GM21825 (cell line): ENCODE results near the gene CDON.

Experiments used
- ATAC-seq: cut with Tn5 transposase; IDR thresholded peaks from one replicate; pipeline ENCODE4 v1.9.1; 2021; ENCODE audit warnings: mild to moderate bottlenecking, moderate library complexity; ENCODE audit not compliant: unreplicated experiment

The CDON gene, protein sequence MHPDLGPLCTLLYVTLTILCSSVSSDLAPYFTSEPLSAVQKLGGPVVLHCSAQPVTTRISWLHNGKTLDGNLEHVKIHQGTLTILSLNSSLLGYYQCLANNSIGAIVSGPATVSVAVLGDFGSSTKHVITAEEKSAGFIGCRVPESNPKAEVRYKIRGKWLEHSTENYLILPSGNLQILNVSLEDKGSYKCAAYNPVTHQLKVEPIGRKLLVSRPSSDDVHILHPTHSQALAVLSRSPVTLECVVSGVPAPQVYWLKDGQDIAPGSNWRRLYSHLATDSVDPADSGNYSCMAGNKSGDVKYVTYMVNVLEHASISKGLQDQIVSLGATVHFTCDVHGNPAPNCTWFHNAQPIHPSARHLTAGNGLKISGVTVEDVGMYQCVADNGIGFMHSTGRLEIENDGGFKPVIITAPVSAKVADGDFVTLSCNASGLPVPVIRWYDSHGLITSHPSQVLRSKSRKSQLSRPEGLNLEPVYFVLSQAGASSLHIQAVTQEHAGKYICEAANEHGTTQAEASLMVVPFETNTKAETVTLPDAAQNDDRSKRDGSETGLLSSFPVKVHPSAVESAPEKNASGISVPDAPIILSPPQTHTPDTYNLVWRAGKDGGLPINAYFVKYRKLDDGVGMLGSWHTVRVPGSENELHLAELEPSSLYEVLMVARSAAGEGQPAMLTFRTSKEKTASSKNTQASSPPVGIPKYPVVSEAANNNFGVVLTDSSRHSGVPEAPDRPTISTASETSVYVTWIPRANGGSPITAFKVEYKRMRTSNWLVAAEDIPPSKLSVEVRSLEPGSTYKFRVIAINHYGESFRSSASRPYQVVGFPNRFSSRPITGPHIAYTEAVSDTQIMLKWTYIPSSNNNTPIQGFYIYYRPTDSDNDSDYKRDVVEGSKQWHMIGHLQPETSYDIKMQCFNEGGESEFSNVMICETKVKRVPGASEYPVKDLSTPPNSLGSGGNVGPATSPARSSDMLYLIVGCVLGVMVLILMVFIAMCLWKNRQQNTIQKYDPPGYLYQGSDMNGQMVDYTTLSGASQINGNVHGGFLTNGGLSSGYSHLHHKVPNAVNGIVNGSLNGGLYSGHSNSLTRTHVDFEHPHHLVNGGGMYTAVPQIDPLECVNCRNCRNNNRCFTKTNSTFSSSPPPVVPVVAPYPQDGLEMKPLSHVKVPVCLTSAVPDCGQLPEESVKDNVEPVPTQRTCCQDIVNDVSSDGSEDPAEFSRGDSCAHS (N-terminal part only)

DNA sequence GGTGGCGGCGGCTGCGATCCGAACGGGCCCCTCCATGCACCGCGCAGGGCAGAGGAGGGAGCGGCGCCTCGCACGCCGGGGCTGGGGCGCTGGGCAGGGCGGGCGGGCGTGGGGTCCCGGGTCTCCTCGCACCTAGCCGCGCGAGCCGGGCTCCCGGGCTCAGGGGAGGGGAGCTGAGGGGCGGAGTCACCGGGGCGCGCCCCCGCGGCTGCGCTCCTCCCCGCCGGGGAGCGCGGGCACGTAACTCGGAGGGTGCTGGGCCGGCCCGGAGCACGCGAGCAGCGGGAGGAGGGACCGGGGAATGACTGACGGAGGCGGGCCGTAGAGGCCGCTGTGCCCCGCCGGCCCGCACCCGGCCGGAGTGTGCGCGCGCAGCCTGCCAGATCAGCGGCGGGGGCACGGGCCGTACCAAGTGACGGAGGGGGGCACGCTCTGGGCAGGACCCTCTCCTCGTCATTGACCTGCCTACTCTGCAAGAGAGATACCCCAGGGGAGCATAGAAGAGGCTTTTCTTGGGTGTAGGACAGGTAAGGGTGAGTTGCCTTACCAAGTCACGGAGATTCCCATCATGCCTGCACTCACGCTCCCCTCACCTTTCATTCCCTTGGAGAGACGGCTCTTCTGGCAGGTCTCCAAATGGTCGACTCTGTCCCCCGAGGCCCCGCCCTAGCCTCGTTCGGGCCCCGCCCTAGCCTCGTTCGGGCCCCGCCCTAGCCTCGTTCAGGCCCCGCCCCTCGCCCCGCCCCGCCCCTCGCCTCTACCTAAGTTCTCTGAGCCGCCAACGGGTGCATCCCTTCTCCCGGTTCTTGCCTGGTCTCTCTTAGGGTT, at the start of gene CDON:
CDON (minus strand) TSS at position 188 of the 828 bp plus-strand sequence. CDS start 39,390 bp downstream, outside the sequence.
- peak; percentile 95 for ATAC-seq

DNA sequence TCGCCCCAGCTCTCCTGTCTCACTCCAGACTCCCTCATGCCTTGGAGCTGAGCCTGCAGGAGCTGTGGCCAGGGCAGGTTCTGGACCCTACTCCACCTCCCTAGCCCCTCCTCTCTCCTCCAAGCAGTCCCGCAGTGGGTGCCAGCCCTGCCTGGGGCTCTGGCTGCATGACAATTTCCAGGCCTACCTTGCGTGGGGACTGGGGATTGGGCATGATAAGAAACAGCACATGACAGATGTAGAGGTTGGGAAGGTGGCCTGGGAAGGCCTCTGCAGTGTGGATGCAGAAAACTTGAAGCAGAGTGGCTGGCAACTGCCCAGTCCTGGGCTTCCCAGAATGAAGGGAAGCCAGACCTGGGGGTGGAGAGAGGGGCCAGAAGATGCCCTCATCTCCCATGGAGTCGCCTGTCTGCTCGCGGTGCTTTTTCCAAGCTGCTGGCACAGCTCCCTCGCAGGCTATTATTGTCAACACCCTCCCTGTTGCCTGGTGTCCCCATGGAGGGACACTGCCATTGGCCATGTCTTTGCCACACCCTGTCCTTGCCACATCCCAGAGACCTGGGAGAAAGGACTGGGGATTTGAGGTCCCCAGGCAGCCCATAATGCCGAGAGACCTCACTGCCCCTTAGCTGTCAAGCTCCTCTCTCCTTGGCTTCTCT, 48.9 kb upstream of the CDON start:
- ATAC-seq, result no peak

DNA sequence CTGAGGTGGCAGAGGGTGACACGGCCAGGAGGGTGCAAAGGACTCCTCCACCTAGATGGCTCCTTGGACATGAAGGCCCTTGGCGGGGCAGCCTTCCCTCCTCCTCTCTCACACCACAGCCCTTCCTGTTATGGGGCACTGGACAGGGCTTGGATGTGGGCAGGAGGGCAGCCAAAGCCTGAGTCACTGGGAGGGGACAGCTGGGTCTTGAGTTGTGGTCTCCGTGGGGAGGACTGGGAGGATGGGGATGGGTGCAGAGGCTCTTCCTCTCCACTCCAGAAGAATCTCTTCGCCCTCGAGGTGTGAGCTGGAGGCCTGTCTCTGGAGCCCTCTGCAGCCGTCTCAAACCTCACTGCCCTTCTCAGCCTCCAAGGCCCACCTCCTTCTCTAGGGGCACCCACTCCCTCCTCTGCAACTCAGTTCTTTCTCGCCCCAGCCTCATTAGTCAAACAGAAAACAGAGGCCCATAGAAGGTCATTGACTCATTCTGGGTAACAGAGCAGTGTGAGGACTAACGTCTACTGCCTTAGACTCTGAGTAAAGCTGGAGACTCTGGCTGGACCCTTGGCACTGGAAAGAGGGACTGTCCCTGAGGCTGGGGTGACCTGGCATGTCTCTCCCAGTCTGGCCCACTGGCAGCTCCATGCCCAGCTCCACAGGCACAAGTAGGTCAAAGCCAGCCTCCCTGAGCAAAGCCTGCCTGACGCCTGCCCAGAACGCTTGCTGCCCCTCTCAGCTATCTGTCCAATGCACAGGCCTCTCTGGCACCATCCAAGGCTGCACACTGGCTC, 47.5 kb upstream of the CDON start:
- no peak for ATAC-seq

DNA sequence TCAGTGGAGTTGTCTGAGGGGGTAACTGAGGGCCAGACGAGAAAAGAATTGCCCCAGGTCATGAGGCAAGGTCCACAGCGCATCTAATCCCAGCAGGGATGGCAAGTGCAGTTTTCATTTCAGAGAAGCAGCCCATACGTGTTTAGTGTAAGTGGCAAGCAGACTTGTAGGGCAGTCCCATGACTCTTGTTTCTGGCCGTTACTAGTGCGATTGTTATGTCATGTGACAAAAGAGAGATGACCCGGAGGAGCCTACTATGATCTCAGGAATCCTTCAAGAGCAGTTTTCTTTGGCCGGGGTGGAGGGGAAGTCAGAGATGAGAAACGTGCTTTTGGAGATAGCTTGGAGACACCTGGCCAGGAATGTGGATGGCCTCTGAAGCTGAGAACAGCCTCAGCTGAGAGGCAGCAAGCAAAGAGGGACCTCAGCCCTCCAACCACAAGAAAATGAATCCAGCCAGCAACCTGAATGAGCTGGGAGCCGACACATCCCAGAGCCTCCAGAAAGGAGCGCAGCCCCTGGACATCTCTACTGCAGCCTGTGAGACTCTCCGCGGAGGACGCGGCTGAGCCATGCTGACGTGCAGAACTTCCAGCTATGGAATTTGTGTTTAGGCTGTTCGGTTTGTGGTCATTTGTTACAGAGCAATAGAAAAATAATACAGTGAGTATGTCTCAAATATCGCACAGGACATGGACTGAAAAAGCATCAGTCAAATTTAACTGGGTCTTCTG, 44.1 kb upstream of the CDON start:
- no peak for ATAC-seq

DNA sequence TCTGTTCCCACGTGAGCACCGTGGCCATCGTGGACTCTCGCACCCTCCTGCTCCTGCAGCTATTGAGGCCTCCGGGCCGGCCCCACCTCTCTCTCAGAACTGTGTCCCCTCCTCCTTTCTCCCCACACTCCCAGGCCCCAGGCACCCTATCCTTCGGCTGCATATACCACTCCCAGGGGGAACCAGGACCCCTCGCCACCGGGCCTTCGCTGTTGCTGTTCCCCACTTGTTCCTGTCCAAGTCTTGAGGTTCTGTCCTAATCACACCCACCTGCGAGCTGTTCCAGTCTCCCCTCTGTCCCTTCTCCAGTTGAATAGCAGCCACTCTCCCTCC, 43.0 kb upstream of the CDON start:
- ATAC-seq, result no peak

DNA sequence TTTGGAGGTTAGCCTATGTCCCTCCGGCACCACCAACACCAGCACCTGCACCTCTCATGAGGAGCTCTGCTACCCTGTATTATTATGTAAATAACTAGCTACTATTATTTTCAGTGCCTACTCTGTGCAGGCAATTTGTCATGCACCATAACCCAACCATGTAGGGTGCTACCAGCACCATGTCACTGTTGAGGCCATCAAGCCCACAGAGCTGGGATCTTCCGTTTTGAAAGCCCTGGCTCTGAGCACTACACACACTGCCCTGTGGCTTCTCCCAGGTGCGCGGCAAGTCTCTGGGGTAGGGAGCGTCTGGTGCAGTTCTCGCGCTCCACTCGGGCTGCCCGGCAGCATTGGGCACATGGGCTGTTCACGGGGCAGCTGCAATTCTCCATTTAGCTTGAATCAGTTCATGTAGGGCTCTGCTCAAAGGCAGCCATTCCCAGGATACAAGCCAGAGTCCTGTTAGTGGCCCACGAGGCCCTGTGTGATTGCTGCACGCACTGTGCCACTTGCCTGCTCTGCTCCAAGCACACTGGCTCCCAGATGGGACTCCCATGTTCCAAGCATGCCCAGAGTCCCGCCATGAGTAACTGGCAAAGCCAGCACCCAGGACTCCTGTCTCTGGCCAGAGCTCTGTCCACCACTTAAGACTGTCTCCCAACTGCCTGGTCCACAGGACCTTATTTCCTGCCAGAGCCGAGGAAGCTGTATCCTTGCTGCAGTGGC, 42.5 kb upstream of the CDON start:
- ATAC-seq, result no peak

DNA sequence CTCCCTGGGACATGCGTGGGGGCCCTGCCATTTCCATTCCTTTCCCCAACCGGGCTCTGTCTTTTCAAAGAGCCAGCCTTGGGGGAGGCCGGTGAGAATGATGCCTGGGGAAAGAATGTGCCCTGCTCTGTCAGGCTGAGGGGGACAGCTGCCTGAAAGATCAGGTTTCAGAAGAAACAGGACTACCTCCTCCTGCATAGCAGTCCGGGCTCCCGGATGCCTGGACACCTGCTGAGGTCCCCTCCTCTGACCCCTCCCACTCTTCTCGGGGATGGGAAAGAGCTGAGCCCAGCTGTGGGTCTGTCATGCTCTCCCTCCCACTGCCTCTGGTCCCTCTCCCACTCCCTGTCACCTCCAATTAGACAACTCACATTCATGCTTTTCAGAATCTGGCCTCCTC, 41.8 kb upstream of the CDON start:
- ATAC-seq, result no peak

DNA sequence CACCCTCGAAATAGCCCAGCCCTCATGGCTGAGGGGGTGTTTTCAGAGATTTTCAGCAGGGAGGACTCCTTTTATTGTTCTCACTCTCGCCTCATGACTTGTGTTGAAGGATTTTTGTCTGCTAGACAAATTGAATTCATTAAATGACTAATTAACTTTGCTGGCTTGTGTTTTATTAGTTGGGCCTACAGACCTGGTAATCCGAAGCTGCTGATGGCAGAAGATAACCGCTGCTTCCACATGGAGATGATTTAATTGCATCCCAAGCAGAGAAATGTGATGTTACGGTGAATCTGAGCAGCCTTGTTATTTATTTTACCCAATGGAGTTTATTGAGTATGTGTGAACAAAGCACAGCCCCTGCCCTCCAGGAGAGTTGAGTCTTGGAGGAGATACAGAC, 40.5 kb upstream of the CDON start:
- no peak for ATAC-seq

DNA sequence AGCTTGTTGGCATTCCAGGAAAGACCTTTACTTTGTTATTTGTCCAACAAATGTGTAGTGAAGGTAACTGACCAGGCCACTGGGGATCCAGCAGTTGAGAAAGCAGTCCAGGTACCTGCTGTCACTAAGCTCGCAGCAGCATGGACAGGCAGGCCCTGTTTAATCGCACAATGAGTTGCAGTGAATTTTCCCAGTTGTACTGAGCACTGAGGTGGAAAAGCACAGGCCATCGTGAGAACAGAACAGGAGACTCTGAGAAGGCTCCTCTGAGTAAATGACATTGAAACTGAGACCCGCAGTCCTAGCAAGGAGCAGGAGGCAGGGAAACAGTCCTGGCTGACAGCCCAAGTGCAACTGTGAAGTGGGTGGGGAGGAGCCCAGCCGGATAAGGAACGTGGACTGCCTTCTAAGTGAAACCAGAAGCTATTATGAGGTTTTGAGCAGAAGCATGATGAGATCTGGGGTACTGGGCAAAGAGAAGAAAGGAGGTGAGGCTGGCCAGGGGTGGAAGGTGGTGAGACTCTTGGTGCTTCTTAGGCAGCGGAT, 39.8 kb upstream of the CDON start:
- ATAC-seq, result no peak

DNA sequence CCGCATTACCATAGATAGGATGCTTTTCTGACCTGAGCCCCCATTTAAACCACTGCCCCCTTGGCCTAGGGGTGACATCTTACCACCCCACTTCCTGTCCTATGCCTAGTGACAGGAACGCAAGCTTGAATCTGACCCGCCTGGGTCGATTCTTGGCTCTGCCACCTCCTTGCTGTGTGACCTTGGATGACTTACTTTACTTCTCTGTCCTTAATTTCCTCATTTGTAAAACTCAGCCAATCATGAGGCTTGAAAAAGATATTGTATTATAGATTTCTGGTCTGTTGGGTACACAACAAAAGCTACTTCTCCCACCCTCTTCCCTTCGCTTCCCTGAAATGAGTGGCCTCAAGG, 39.2 kb upstream of the CDON start:
- no peak for ATAC-seq

DNA sequence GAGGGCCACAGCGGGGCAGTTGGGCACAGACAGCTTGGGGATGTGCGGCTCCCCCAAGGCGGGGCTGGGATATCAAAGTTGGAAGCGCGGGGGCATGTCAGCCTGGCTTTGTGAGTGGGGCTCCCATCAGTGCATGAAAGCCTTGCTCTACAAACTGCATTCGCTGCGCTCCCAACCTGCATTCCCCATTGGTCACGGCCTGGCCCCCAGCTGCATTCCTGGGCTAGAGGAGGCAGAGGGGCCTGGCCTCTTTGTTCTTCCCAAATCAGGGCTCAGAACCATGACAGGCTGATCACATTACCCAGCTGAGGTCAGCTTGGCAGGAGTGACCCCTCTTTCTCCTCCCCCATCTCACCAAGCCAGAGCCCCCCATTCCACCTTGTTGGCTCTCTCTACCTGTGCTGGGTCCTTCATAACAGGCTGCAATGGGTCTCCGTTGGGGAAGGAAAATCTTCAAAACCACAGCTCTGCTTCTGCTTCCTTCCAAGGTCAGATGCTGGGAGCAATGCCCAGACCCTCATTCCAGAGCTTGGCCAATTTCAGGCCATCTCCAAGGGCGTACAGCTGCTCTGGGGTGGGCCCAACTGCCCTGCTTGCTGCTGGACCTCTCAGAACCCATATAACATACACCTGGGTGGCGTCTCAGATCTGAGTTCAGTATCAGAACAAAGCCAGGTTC, 38.7 kb upstream of the CDON start:
- ATAC-seq, result no peak

DNA sequence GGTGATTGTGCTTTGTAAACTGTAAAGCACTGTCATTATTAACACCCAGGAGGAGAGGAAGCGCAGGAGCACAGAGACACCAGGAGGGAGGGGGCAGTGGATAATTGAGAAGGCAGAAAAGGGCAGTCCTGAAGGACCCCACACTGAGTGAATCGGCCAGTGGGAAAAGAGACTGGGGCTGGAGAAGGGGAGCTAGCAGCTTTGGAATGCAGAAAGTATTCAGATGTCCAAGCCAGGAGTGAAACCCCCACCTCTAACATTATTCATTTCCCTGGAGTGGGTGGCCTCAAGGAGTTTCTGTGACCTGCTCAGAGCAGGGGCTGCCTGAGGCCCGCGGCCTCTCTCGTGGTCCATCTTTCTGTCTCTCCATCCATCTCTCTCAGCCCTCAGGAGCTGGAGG, 38.0 kb upstream of the CDON start:
- ATAC-seq, result no peak

DNA sequence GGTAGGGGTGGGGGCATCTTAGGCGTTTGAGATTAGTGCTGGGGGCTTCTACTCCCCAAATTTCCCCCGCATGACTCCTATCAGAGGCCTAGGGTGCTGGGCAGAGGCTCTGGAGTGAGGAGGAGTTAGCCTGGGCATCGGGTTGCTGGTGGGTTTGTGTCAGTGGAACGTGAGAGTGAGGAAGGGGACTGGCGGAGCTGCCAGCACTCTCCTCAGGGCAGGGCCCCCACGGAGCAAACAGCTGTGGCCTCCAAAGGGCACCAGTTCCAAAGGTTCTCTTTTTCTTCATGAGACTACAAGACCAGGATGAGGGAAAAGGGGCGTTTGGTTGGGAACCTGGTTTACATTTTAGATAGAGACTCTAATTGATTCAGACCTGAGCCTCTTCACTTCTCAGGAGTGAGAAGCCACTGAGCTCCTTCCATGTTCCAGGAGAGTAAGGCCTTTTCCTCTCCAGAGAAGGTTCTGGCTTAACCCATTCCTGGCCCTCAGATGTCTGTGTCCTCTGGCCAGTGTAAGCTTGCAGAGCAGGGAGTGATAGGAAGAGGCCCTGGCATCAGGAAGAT, 35.6 kb upstream of the CDON start:
- ATAC-seq, result no peak

DNA sequence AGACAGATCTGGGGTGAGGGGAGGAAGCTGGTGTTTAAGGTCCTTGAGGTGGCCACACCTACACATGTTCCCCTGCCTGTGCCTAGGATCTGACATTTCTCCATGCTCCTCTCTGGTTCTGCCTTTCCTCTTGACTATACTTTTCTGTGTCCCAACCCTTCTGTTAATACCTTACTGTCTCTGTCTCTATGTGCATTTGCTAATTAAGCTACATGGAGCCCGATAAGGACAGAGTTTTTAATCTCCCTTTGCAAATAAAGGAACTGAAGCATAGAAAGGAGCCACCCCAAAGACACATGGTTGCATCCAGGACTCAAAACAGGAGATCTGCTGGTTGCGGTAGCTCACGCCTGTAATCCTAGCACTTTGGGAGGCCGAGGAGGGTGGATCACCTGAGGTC, 33.1 kb upstream of the CDON start:
- ATAC-seq, result no peak

DNA sequence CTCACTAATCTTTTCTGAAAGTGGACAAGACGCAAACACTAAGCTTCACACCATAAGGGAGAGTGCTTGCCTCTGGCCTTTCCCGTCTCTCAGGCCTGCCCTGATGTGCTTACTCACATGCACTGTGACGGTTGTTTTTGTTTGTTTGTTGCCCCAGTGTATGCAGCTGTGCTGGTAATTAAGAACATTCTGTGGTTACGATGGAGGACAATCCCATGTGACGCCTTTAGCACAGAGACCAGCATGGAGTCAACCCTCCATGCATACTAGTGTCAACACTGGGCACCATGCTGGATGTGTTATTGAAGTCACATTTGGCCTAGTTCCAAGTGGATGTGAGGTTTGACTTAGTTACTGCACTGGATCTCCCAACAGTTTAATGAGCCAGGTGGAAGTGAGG, 27.8 kb upstream of the CDON start:
- no peak for ATAC-seq

DNA sequence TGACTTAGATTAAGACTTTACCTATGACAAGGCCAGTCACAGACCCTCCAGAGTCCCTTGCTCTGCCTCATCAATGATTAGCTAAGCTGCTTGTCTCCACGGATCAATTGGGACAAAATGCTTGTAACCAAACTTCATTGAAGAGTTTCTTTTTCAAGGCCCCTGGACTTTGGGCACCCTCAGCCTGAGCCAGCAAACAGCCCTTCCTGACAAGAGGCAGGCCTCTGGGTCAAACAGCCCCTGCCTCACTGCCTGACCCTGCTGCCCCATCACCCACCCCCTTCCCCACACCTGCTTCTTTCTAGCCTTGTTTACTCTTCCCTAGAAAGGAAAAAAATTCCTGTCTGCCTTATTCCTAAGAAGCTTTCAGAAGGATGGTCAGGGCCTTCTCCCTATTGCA, 26.3 kb upstream of the CDON start:
- ATAC-seq, result no peak

DNA sequence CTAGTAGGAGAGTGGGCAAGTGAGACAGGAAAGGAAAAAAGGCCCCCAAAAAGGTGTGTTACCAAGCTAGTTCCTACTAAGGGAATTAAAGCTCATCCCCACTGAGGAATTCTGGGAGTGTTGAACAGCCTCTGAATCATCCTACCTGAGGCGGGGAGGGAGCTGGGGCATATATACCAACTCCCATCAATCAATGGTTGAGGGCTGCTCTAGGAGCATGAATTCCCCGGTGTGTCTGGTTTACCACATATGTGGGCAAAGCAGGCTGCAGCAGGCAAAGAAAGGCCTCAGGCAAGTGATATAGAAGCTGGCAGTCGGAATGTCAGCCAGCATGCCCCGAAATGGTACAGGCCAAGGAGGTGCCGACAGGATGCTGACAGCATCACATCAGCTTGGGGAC, 23.6 kb upstream of the CDON start:
- no peak for ATAC-seq
